SK-N-MC (cell line): ENCODE results near the gene ARID3C.

Experiments used
- DNase-seq: peaks from one replicate; pipeline ENCODE4 v3.0.0-alpha.2; 2011; ENCODE audit warnings: low read depth, low spot score
- H3K27ac ChIP-seq: fragments of 200-600 bp; sonication (generic); 2 replicates; pipeline ENCODE4 v1.5.1; 2016; ENCODE audit warnings: mixed run types
- H3K36me3 ChIP-seq: fragments of 200-600 bp; sonication (generic); 2 replicates; pipeline ENCODE4 v1.6.1; 2017; ENCODE audit warnings: antibody characterized with exemption, low read length, mixed read lengths; ENCODE audit not compliant: insufficient read depth
- H3K4me3 ChIP-seq: fragments of 200-600 bp; sonication (generic); 2 replicates; pipeline ENCODE4 v1.5.1; 2016
- H3K9ac ChIP-seq: fragments of 200-600 bp; sonication (generic); 2 replicates; pipeline ENCODE4 v1.8.0; 2017; ENCODE audit warnings: mixed run types, mixed read lengths; ENCODE audit not compliant: insufficient read length
- H3K9me3 ChIP-seq: fragments of 200-600 bp; sonication (generic); 2 replicates; pipeline ENCODE4 v1.6.1; 2017; ENCODE audit warnings: low read depth, mild to moderate bottlenecking, antibody characterized with exemption, low read length, moderate library complexity, mixed read lengths
- EZH2 ChIP-seq: fragments of 200-600 bp; sonication (generic); IDR thresholded peaks from one replicate; pipeline ENCODE4 v1.6.1; 2017; ENCODE audit warnings: antibody characterized with exemption
- FOXP2 ChIP-seq: optimal IDR thresholded peaks from 2 replicates; pipeline ENCODE3; 2011; ENCODE audit warnings: mild to moderate bottlenecking, moderate library complexity; ENCODE audit not compliant: insufficient read depth; ENCODE audit errors: extremely low read length, control extremely low read depth
- POLR2AphosphoS5 ChIP-seq: IDR thresholded peaks from 2 replicates; pipeline ENCODE4 v1.6.1; 2012; ENCODE audit warnings: mild to moderate bottlenecking, low read depth, low read length, borderline replicate concordance

The ARID3C gene, protein sequence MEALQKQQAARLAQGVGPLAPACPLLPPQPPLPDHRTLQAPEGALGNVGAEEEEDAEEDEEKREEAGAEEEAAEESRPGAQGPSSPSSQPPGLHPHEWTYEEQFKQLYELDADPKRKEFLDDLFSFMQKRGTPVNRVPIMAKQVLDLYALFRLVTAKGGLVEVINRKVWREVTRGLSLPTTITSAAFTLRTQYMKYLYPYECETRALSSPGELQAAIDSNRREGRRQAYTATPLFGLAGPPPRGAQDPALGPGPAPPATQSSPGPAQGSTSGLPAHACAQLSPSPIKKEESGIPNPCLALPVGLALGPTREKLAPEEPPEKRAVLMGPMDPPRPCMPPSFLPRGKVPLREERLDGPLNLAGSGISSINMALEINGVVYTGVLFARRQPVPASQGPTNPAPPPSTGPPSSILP

DNA sequence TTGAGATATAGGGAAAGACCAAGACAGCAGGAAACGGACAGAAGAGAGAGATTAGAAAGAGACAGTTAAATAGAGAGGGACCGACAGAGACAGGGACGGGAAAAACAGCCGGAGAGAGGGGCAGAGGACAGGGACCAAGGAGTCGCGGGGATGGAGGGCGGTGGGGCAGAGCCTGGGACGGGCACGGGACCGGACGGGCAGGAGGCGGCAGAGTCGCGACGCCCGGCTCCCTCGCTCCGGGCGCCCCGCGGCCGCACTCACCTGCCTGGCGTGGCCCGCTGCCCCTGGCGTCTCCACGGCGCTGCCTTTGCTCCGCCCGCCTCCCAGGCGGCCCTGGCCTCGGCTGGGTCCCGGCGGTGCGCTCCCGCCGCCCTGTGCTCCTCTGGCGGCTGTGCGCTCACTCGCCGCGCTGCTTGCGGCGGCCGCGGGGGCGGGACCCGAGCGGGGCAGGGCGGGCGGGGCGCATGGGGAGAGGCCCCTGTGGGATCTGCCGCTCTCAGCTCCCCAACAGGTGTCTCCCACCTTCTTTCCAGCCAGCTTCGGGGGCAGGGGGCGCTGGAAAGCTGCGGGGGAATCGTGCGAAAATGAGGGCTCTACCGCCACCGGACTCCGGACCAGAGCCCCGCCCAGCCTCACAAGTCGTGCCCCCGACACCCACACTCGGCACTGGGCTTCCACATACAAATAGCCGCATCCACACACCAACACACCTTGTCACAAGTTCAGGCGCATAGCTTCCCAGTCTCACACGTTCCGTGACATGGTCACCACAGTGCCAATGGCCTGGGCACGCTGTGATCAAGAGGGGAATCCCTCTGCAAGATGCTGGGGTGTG, at the start of gene ARID3C:
TSS of gene ARID3C (minus strand) at position 411 of the 835 bp plus-strand sequence. CDS start 1,052 bp downstream, outside the sequence.
- H3K4me3 ChIP-seq, result peak within 1 kb of the TSS; percentile 18; the same call in 1 of the 2 replicates
- H3K9me3 ChIP-seq, result no peaks in the 10 kb centered on the region
- H3K27ac ChIP-seq, result no peak within 1 kb of the TSS
- no peak for DNase-seq
- TF ChIP-seq FOXP2, result no peak
- TF ChIP-seq EZH2, result no peak
- no peak for TF ChIP-seq POLR2AphosphoS5
- no peak within 1 kb of the TSS for H3K9ac ChIP-seq
- no peaks in the 10 kb centered on the region for H3K36me3 ChIP-seq

DNA sequence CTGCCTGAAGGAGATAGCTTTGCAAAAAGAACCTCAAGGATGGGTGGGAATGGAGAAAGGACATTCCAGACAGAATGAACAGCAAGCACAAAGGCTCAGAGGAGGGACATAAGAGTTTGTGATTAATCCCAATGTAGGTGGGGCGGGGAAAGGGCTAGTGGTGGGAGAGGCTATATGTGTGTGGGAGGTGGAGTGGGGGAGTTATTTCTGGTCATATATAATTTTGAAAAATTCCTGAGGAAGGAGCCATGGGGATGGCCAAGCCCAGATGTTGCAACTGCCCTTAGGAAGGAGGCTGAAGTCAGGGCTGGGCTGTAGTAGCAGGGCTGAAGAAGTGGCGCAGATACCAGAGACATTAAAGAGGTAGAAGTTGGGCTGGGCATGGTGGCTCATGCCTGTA, 47.0 kb upstream of the ARID3C start:
- no peak overlapping the region for H3K4me3 ChIP-seq
- no peak overlapping the region for H3K9ac ChIP-seq
- DNase-seq, result no peak
- no peak overlapping the region for H3K27ac ChIP-seq
- no peaks in the 10 kb centered on the region for H3K36me3 ChIP-seq
- H3K9me3 ChIP-seq, result no peaks in the 10 kb centered on the region
- no peak for TF ChIP-seq FOXP2

DNA sequence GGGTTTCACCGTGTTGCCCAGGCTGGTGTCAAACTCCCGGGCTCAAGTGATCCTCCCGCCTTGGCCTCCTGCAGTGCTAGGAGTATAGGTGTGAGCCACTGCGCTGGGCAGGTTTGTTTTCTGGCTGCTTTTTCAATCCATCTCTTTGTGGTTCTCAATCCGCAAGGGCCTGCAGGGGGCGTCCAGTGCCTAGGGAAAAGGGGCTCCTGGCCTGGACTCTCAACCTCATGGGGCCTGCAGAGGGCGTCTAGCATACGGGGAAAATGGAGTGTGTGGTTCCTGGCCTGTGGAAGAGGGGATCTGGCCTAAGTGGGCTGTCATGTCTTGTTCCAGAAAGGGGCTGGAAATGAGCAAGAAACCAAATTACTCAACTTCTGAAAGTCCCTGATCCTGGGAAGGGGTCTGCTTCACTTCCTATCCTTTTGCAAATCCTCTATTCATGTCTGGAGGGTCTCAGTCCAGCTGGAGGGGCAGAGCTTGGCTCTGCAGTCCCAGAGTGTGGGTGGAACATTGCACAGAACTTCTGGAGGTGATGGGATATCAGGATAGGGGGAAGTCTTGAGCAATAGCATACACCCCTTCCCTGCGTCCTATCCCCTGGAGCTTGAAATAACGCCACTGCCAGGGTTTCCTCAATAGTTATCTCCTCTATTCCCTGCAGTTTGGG, 46.3 kb upstream of the ARID3C start:
- TF ChIP-seq FOXP2, result no peak
- TF ChIP-seq POLR2AphosphoS5, result no peak
- no peak for TF ChIP-seq EZH2

DNA sequence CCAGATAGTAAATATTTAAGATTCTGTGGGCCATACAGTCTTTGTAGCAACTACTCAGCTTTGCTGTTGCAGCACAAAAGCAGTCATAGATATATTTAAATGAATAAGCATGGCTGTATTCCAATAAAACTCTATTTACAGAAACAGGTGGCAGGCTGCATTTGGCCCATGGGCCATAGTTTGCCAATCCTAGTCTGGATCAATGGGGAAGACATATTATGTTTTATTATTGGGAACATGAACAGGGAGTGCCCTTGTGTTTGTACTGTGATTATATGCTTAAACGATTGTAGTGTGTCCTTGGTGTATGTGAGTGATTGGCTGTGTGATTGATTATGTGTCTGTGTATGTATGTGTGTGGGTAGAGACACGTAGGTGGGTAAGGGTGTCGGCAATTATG, 45.6 kb upstream of the ARID3C start:
- H3K27ac ChIP-seq, result no peak overlapping the region
- no peaks in the 10 kb centered on the region for H3K9me3 ChIP-seq
- DNase-seq, result no peak
- no peak for TF ChIP-seq FOXP2
- no peak for TF ChIP-seq POLR2AphosphoS5
- TF ChIP-seq EZH2, result no peak
- H3K4me3 ChIP-seq, result no peak overlapping the region
- no peak overlapping the region for H3K9ac ChIP-seq
- no peaks in the 10 kb centered on the region for H3K36me3 ChIP-seq

More for the DNA sequence above, 46.3 kb upstream of the ARID3C start:
- Histone ChIP-seq H3K9me3 (no peaks in the 10 kb centered on the region), H3K36me3 (no peaks in the 10 kb centered on the region), H3K4me3 (no peak overlapping the region), H3K27ac (no peak overlapping the region), H3K9ac (no peak overlapping the region)
- DNase-seq, result no peak

DNA sequence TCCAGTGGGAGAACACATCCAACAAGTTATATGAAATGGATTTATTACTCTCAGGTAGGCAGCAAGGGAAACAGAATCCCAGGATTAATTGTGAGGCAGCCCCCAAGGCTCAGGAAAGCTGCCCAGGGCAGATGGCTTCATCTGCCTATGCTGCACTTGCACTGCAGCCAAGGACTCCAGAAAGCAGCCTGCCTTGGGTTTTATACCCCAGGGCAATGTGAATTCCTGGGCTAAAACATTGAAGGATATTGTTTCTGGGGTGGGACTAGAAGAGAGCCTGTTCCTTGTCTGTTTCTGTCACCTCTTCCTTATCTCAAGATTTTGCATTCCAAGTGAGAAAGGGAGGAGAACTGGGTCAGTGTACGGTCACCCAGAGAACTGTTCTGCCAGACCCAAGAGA, 42.4 kb upstream of the ARID3C start:
- Histone ChIP-seq H3K36me3 (no peaks in the 10 kb centered on the region), H3K9me3 (no peaks in the 10 kb centered on the region), H3K27ac (no peak overlapping the region), H3K9ac (no peak overlapping the region), H3K4me3 (no peak overlapping the region)
- TF ChIP-seq FOXP2, result no peak
- no peak for DNase-seq

DNA sequence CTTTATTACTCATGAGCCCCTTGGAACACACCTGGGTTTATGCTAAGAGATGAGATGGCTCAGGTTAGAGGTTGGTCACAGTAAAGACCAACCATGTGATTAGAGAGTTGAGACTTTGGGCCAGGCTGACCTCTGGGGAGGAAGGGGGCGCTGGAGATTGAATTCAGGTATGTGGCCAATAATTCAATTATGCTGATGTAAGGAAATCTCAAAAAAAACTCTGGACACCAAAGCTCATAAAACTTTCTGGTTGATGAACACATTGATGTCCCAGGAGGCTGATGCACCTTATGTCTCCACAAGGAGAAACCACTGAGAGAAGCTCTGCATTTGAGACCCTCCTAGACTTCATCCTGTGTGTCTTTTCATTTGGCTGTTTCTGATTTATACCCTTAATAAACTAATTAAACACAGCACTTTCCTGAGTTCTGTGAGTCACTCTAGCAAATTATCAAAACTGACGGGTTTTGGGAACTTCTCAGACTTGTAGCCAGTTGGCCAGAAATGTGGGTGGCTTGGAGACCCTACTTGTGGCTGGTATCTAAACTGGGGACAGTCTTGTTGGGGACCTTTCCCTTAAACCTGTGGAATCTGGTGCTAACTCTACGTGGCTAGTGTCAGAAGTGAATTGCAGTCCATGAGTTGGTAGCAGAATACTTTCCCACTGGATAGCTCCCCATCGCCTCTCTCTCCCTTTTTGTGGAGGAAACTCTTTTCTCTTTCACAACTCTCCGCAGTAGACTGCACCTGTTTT, 41.1 kb upstream of the ARID3C start:
- TF ChIP-seq EZH2, result no peak
- TF ChIP-seq POLR2AphosphoS5, result no peak
- TF ChIP-seq FOXP2, result no peak
- Histone ChIP-seq H3K27ac (no peak overlapping the region), H3K9ac (no peak overlapping the region), H3K4me3 (no peak overlapping the region), H3K36me3 (no peaks in the 10 kb centered on the region), H3K9me3 (no peaks in the 10 kb centered on the region)
- DNase-seq, result no peak

DNA sequence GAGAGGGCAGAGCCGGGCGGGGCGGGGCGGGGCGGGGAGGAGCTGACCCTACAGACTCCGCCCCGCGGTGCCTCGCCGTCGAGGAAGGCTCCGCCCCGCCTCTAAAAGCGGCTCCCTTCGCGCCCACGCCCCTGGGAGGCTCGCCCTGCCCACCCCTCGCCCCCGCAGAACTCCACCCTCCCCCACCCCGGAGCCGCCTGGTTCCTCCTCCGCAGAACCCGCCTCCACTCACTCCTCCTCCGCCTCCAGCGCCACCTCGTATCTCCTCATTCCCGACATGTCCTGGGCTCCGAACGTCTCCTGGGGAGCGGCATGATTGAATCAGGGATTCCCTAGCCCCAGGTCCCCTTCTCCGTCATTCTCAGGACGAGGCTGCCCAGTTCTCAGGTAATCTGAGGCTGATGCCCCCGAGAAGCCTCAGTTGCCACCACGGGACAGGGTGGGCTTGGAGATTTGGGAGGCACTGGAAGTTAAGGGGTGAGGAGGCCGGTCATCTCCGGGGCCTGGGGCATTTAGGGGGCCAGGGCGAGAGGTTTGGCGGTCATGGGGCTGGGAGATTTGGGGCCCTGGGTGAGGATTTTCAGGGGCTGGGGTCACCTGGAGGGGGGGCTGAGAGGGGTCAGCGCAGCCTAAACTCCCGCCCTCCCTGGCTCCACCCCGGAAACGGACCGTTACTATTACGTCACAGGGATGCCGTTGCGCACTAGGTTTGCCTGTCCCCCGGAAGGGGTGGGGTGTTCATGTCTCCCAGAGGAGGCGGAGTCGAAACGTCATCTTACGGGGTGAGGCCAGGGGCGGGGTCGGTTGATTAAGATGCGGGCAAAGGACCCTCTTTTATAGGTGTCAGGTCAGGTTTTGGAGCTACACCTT, 36.8 kb upstream of the ARID3C start:
- no peaks in the 10 kb centered on the region for H3K9me3 ChIP-seq
- peak overlapping the region; percentile 94 for H3K27ac ChIP-seq
- H3K9ac ChIP-seq, result peak overlapping the region; percentile 93
- peak overlapping the region; percentile 95 for H3K4me3 ChIP-seq
- H3K36me3 ChIP-seq, result peaks cover 4% of the 10 kb centered on the region; the same call in 1 of the 2 replicates
- no peak for TF ChIP-seq FOXP2
- TF ChIP-seq POLR2AphosphoS5, result peak; percentile 85
- DNase-seq, result no peak
